ENCODE measurements around the gene DICER1. TPM values are rescaled to one million over a fixed set of nuclear protein-coding genes. Genes with fewer than 3 reads are reported as not detected.

DICER1 gene
- total and polyA plus RNA-seq, 2 donors (not counting 1 experiment from before 2014, with no cell fraction given) = 15.4 to 90.4 TPM

DNA sequence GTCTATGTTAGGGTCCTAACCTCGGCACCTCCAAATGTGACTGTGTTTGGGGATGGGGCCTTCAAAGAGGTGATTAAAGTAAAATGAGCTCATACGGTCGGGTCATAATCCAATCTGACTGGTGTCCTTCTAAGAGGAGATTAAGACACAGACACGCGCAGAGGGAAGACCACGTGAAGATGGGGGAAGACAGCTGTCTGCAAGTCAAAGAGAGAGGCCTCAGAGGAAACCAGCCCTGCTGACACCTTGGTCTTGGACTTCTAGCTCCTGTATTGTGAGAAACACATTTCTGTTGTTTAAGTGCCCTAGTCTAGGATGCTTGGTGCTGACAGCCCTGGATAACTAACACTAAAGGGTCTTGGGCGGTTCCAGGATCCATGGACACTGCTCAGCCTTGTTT lies 109.6 kb downstream of the DICER1 start:
- Histone ChIP-seq H4K20me1 (ENCODE audit: control insufficient read depth, insufficient read depth, low read length, poor library complexity, severe bottlenecking) (no peaks in the 10 kb centered on the region), H3K4me1 (ENCODE audit: control insufficient read depth in 2 of 2, insufficient read depth in 2 of 2, low read length in 2 of 2) (no peaks in the 10 kb centered on the region), H3K9me3 (ENCODE audit: control extremely low read depth in 1 of 3, control insufficient read depth in 2 of 3, insufficient read depth in 1 of 3, low read length in 2 of 3) (no peaks in the 10 kb centered on the region), H3K4me3 (ENCODE audit: control extremely low read depth in 1 of 5, extremely low read depth in 1 of 5, insufficient read depth in 1 of 5, low read depth in 2 of 5, low read length in 4 of 5) (no peak overlapping the region), H3K9ac (ENCODE audit: low read length) (no peak overlapping the region), H3K4me2 (replicated peaks; ENCODE audit: low read depth, low read length, poor library complexity, severe bottlenecking) (no peak overlapping the region), H3K27ac (ENCODE audit: low read length in 2 of 2) (no peak overlapping the region), H3K36me3 (replicated peaks in 1 of 2; ENCODE audit: control extremely low read depth in 1 of 2, control insufficient read depth in 1 of 2, extremely low read depth in 1 of 2, insufficient read depth in 2 of 2, low read length in 1 of 2) (no peaks in the 10 kb centered on the region), H3K27me3 (replicated peaks in 1 of 4; ENCODE audit: control extremely low read depth in 1 of 4, control insufficient read depth in 3 of 4, insufficient read depth in 4 of 4, low read length in 3 of 4) (peaks cover 0 to 3% (median 0%) of the 10 kb centered on the region in 4 experiments), H2AFZ (ENCODE audit: insufficient read depth, low read depth, low read length, poor library complexity, severe bottlenecking) (no peak overlapping the region), H3K79me2 (ENCODE audit: control insufficient read depth, insufficient read depth, low read length) (no peaks in the 10 kb centered on the region)
- DNase-seq (no peak), ATAC-seq (ENCODE audit: low read depth) (no peak)
- H3K9me3 Mint-ChIP-seq (ENCODE audit: insufficient read depth) = no peaks in the 10 kb centered on the region
- ChIA-PET POLR2A (no interaction called here), CTCF (no interaction called here)
- H3K4me3 Mint-ChIP-seq = no peak overlapping the region
- no peaks in the 10 kb centered on the region for H3K4me1 Mint-ChIP-seq
- WGBS (ENCODE audit: insufficient coverage) = 91% methylated on average over 6 of the region's 7 CpGs
- intact Hi-C loops (cut with micrococcal nuclease) = no loop called here
- H3K27me3 Mint-ChIP-seq = peaks cover 22% of the 10 kb centered on the region
- H3K27ac Mint-ChIP-seq = no peak overlapping the region
- TF ChIP-seq, protein P1, sequence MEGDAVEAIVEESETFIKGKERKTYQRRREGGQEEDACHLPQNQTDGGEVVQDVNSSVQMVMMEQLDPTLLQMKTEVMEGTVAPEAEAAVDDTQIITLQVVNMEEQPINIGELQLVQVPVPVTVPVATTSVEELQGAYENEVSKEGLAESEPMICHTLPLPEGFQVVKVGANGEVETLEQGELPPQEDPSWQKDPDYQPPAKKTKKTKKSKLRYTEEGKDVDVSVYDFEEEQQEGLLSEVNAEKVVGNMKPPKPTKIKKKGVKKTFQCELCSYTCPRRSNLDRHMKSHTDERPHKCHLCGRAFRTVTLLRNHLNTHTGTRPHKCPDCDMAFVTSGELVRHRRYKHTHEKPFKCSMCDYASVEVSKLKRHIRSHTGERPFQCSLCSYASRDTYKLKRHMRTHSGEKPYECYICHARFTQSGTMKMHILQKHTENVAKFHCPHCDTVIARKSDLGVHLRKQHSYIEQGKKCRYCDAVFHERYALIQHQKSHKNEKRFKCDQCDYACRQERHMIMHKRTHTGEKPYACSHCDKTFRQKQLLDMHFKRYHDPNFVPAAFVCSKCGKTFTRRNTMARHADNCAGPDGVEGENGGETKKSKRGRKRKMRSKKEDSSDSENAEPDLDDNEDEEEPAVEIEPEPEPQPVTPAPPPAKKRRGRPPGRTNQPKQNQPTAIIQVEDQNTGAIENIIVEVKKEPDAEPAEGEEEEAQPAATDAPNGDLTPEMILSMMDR (IDR thresholded peaks at IDR 0.05) = no peak
- no peak for TF ChIP-seq EZH2 (IDR thresholded peaks at IDR 0.05; ENCODE audit: borderline replicate concordance, insufficient read depth, low read depth, low read length, poor library complexity, severe bottlenecking)

DNA sequence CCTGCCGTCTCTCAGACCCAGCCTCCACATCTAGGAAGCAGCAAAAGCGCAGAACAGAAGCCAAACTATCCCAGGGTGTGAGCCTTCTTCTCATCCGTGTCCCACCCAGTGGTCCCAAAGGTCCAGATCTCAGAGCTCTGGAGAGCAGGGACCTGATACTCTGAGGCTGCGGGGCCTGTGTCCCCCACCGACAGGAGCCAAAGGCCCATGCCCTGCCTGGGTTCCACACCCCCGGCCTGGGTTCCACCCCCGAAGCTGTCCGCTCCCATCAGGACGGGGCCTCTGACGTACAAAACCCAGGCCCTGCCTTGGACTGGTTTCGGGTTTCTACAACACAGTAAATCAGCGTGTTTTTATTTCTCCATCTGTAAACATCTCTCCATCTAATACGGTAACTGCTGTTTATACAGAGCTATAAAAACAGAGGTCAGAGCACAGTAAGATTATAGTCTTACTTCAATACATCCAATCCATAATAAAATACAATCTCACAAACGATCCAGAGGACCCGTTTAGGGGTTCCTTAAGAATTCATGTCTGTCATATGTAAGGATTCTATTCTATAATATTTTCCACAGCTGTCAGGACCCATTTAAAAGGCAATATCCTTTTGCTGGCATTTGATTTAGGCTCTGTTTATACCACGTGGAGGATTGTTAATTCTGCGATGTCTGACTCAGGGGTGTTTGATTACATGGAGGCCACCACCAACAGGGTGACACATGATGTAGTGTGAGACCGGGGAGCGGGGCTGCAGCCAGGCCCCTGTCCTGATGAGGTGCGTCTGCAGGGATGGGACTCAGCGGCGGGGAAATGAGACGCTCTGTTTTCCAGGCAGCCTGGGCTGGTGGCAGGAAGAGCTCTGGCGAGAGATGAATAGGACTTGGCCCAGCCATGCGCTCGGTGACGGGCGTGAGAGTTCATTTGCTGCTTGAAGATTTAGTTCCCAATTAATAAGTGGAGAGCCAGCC lies 110.3 kb downstream of the DICER1 start:
- intact Hi-C loops (cut with micrococcal nuclease) = no loop called here
- no peak overlapping the region for H3K4me2 ChIP-seq (replicated peaks; ENCODE audit: low read depth, low read length, poor library complexity, severe bottlenecking)
- DNase-seq (no peak), ATAC-seq (ENCODE audit: low read depth) (no peak)
- TF ChIP-seq EZH2 (IDR thresholded peaks at IDR 0.05; ENCODE audit: borderline replicate concordance, insufficient read depth, low read depth, low read length, poor library complexity, severe bottlenecking) = no peak
- TF ChIP-seq, protein P1 (IDR thresholded peaks at IDR 0.05) = no peak
- WGBS (ENCODE audit: insufficient coverage) = 87% methylated on average over 24 of the region's 28 CpGs
- Mint-ChIP-seq H3K27ac (no peak overlapping the region), H3K4me3 (no peak overlapping the region), H3K4me1 (no peaks in the 10 kb centered on the region), H3K27me3 (peaks cover 28% of the 10 kb centered on the region), H3K9me3 (ENCODE audit: insufficient read depth) (no peaks in the 10 kb centered on the region)
- no peak overlapping the region for H3K27ac ChIP-seq (ENCODE audit: low read length in 2 of 2)
- no peaks in the 10 kb centered on the region for H3K4me1 ChIP-seq (ENCODE audit: control insufficient read depth in 2 of 2, insufficient read depth in 2 of 2, low read length in 2 of 2)
- no peaks in the 10 kb centered on the region for H4K20me1 ChIP-seq (ENCODE audit: control insufficient read depth, insufficient read depth, low read length, poor library complexity, severe bottlenecking)
- no peak overlapping the region for H3K4me3 ChIP-seq (ENCODE audit: control extremely low read depth in 1 of 5, extremely low read depth in 1 of 5, insufficient read depth in 1 of 5, low read depth in 2 of 5, low read length in 4 of 5)
- CTCF ChIA-PET = no interaction called here
- H3K9me3 ChIP-seq (ENCODE audit: control extremely low read depth in 1 of 3, control insufficient read depth in 2 of 3, insufficient read depth in 1 of 3, low read length in 2 of 3) = no peaks in the 10 kb centered on the region
- POLR2A ChIA-PET = no interaction called here
- H3K36me3 ChIP-seq (replicated peaks in 1 of 2; ENCODE audit: control extremely low read depth in 1 of 2, control insufficient read depth in 1 of 2, extremely low read depth in 1 of 2, insufficient read depth in 2 of 2, low read length in 1 of 2) = no peaks in the 10 kb centered on the region
- peaks cover 0 to 3% (median 0%) of the 10 kb centered on the region in 4 experiments for H3K27me3 ChIP-seq (replicated peaks in 1 of 4; ENCODE audit: control extremely low read depth in 1 of 4, control insufficient read depth in 3 of 4, insufficient read depth in 4 of 4, low read length in 3 of 4)
- no peak overlapping the region for H2AFZ ChIP-seq (ENCODE audit: insufficient read depth, low read depth, low read length, poor library complexity, severe bottlenecking)
- no peak overlapping the region for H3K9ac ChIP-seq (ENCODE audit: low read length)
- no peaks in the 10 kb centered on the region for H3K79me2 ChIP-seq (ENCODE audit: control insufficient read depth, insufficient read depth, low read length)

Data from B cell (primary cell).